ENCODE results near the gene ZNF79. TPM values are rescaled to one million over a fixed set of nuclear protein-coding genes. Genes with fewer than 3 reads are reported as not detected.

Gene ZNF79
- total and polyA plus RNA-seq, 2 of the 4 experiments (the other 2 are of a cell fraction) = 5.6 to 15.4 TPM

- Histone ChIP-seq H3K9me3 (ENCODE audit: control insufficient read depth, insufficient read depth, low read length) (peaks cover 6% of the 10 kb centered on the region; the same call in 1 of the 2 replicates), H4K20me1 (ENCODE audit: insufficient read depth, low read length) (no peaks in the 10 kb centered on the region), H2AFZ (replicated peaks; ENCODE audit: low read length, poor library complexity) (no peak overlapping the region), H4K8ac (ENCODE audit: low read depth in 2 of 2, low read length in 2 of 2) (no peak overlapping the region), H3K4me1 (ENCODE audit: control insufficient read depth, insufficient read depth, low read length) (no peaks in the 10 kb centered on the region), H3K27me3 (ENCODE audit: control insufficient read depth, insufficient read depth, low read length) (peaks cover 28% of the 10 kb centered on the region), H3K4me3 (ENCODE audit: insufficient read depth, low read depth, low read length) (no peak overlapping the region), H2AK5ac (ENCODE audit: low read depth, low read length) (no peak overlapping the region), H3K9ac (ENCODE audit: low read depth, low read length) (no peak overlapping the region), H4K91ac (ENCODE audit: insufficient read depth, low read depth, low read length) (no peak overlapping the region), H4K5ac (ENCODE audit: low read depth, low read length) (no peak overlapping the region), H2BK5ac (ENCODE audit: low read depth, low read length, poor library complexity, severe bottlenecking) (no peak overlapping the region), H3K23ac (ENCODE audit: low read depth, low read length) (no peak overlapping the region), H3K4me2 (ENCODE audit: low read depth, low read length) (no peak overlapping the region), H3K18ac (ENCODE audit: low read depth, low read length) (no peak overlapping the region), H2BK120ac (ENCODE audit: low read depth, low read length) (no peak overlapping the region), H2BK15ac (ENCODE audit: low read depth, low read length) (no peak overlapping the region), H3K79me1 (ENCODE audit: low read depth in 1 of 2, low read length in 2 of 2) (no peaks in the 10 kb centered on the region), H3K36me3 (ENCODE audit: control insufficient read depth, insufficient read depth, low read length) (no peaks in the 10 kb centered on the region), H3K4ac (ENCODE audit: low read depth, low read length) (no peak overlapping the region), H3K14ac (replicated peaks; ENCODE audit: low read depth, low read length) (no peak overlapping the region), H3K27ac (ENCODE audit: insufficient read depth, low read length) (no peak overlapping the region), H2BK20ac (ENCODE audit: low read depth, low read length) (no peak overlapping the region), H2AK9ac (replicated peaks; ENCODE audit: low read depth, low read length, poor library complexity) (no peak overlapping the region), H3K9me1 (ENCODE audit: insufficient read depth, low read length) (no peaks in the 10 kb centered on the region), H3K56ac (ENCODE audit: extremely low read depth, insufficient read depth, low read length) (no peak overlapping the region)
- POLR2A ChIA-PET (ENCODE audit: unreplicated experiment) = no interaction called here
- intact Hi-C loops (cut with micrococcal nuclease) (no loop called here), dilution Hi-C loops (cut with HindIII; ENCODE audit: low sequenced_read_pairs, unreplicated experiment) (no loop called here), in situ Hi-C loops (cut with MboI; ENCODE audit: low sequenced_read_pairs) (loop anchor here (25.0 kb wide), 1 partner anchor 445 kb away; no protein-coding TSS in a partner anchor)
- ATAC-seq (ENCODE audit: low read depth) (no peak), DNase-seq (no peak)
- CTCF ChIA-PET = no interaction called here
- TF ChIP-seq RCOR1 (IDR thresholded peaks at IDR 0.05; ENCODE audit: insufficient replicate concordance, low read length) (no peak), MAZ (IDR thresholded peaks at IDR 0.05; ENCODE audit: borderline replicate concordance, low read depth, low read length) (no peak), MAFK (IDR thresholded peaks at IDR 0.05; ENCODE audit: low read depth, low read length) (no peak), ELK1 (IDR thresholded peaks at IDR 0.05; ENCODE audit: borderline replicate concordance, low read depth, low read length) (no peak), CEBPB (IDR thresholded peaks at IDR 0.05; ENCODE audit: low read depth, low read length) (no peak), SMC3 (IDR thresholded peaks at IDR 0.05; ENCODE audit: low read depth, low read length) (no peak), USF2 (IDR thresholded peaks at IDR 0.05; ENCODE audit: low read depth, low read length) (no peak), RFX5 (IDR thresholded peaks at IDR 0.05; ENCODE audit: low read depth, low read length) (no peak)
- WGBS, 2 experiments (ENCODE audit: extremely low coverage in 2 of 2, insufficient read length in 1 of 2) = no CpG with 5 or more reads among the region's 2 CpGs
- BruUV-seq (replicated peaks) = no TSS peak
Observed at GRCh38 chr9:127382541-127382940, 41.6 kb upstream of the ZNF79 start.

Measured in IMR-90 (cell line).